K562 (cell line): ENCODE measurements around the gene TAS2R16. TPM values are rescaled to one million over a fixed set of nuclear protein-coding genes. Genes with fewer than 3 reads are reported as not detected.

Source experiments
- ATAC-seq: fragments of 200-7000 bp; cut with Tn5 transposase; 3 replicates; pipeline ENCODE4 v1.9.1; 2020; ENCODE audit warnings: moderate library complexity
- BruUV-seq: library from RNA; stranded (reverse); fragments of 400-500 nt; replicated peaks from 2 replicates; lab custom pipeline; 2021; lab: Mats Ljungman, UMichigan
- CTCF ChIA-PET: fragments of 300-600 bp; formaldehyde crosslinking; extraction: SDS; loops from one replicate; lab custom pipeline; 2021; ENCODE audit warnings: low intra/inter-chr PET ratio; lab: Yijun Ruan, JAX
- POLR2A ChIA-PET: fragments of 300-600, 350-650 bp; sonication (Branson Sonifier 250); formaldehyde crosslinking; extraction: SDS; loops from one replicate; lab custom pipeline; 2021; ENCODE audit warnings: antibody characterized with exemption, inconsistent platforms; lab: Yijun Ruan, JAX
- DNase-seq, 4 experiments: peaks; one replicate each; pipeline versions ENCODE4 v3.0.0 to v3.0.0-alpha.2; 2011 to 2018; ENCODE audit warnings: low spot score in 3 of 4, mixed read lengths in 3 of 4; ENCODE audit errors: extremely low read depth in 1 of 4
- FAIRE-seq: peaks from 2 replicates; lab custom pipeline; 2011; peaks lifted over from hg19 to GRCh38; lab: Jason Lieb, UNC
- H2AFZ ChIP-seq: 2 replicates; pipeline ENCODE4 v1.6.0; 2011; ENCODE audit warnings: low read depth, low read length, control low read depth, inconsistent platforms
- H3K27ac ChIP-seq: fragments of 200-600 bp; 3 replicates; pipeline ENCODE4 v1.8.0; 2011; ENCODE audit warnings: low read depth, mild to moderate bottlenecking, control low read depth, inconsistent platforms, low read length, moderate library complexity, mixed read lengths; ENCODE audit errors: extremely low read depth
- H3K27me3 ChIP-seq, 2 experiments: fragments of 300-600 bp in 1 of 2; 2 replicates in 1 of 2; 3 replicates in 1 of 2; pipeline versions ENCODE4 v1.6.0 to v1.8.0; 2011; ENCODE audit warnings: inconsistent platforms in 2 of 2, low read length in 2 of 2, mild to moderate bottlenecking in 1 of 2, mixed read lengths in 1 of 2, moderate library complexity in 1 of 2; ENCODE audit not compliant: control insufficient read depth in 2 of 2, insufficient read depth in 2 of 2
- H3K36me3 ChIP-seq: fragments of 300-600 bp; 3 replicates; pipeline ENCODE4 v1.8.0; 2011; ENCODE audit warnings: mild to moderate bottlenecking, low read length, inconsistent platforms; ENCODE audit not compliant: control insufficient read depth, insufficient read depth
- H3K4me1 ChIP-seq, 2 experiments: fragments of 200-600 bp in 1 of 2; replicated peaks in 1 of 2; 2 replicates in 1 of 2; 3 replicates in 1 of 2; pipeline versions ENCODE4 v1.5.1 to v1.8.0; 2011; ENCODE audit warnings: inconsistent platforms in 2 of 2, low read length in 2 of 2, mild to moderate bottlenecking in 1 of 2, mixed read lengths in 1 of 2, moderate library complexity in 1 of 2; ENCODE audit not compliant: control insufficient read depth in 2 of 2, insufficient read depth in 2 of 2
- H3K4me2 ChIP-seq: 2 replicates; pipeline ENCODE4 v1.6.1; 2011; ENCODE audit warnings: low read length, control low read depth, inconsistent platforms, mixed read lengths; ENCODE audit not compliant: insufficient read depth
- H3K4me3 ChIP-seq: fragments of 200-600 bp; sonication (generic), shearing (Covaris generic); 2 replicates; pipeline ENCODE4 v1.5.1; 2016; ENCODE audit warnings: control low read depth, inconsistent platforms
- H3K79me2 ChIP-seq: fragments of 200-600 bp; 3 replicates; pipeline ENCODE4 v1.8.0; 2011; ENCODE audit warnings: low read length, inconsistent platforms; ENCODE audit not compliant: control insufficient read depth, insufficient read depth
- H3K9ac ChIP-seq, 2 experiments: 2 replicates each; pipeline versions ENCODE4 v1.6.0 to v1.6.1; 2011; ENCODE audit warnings: low read depth in 2 of 2, low read length in 2 of 2, control low read depth in 1 of 2, inconsistent platforms in 1 of 2, mild to moderate bottlenecking in 1 of 2, mixed read lengths in 1 of 2; ENCODE audit not compliant: insufficient read depth in 1 of 2
- H3K9me1 ChIP-seq: one replicate; pipeline ENCODE4 v1.6.0; 2011; ENCODE audit warnings: inconsistent platforms, mild to moderate bottlenecking, low read length, moderate library complexity; ENCODE audit not compliant: control insufficient read depth, insufficient read depth
- H3K9me3 ChIP-seq: replicated peaks from 2 replicates; pipeline ENCODE4 v1.5.1; 2011; ENCODE audit warnings: low read depth, low read length, inconsistent platforms; ENCODE audit not compliant: control insufficient read depth, insufficient read depth
- H4K20me1 ChIP-seq: replicated peaks from 2 replicates; pipeline ENCODE4 v1.6.1; 2011; ENCODE audit warnings: low read length, inconsistent platforms, mixed read lengths; ENCODE audit not compliant: control insufficient read depth, insufficient read depth
- CHAMP1 ChIP-seq: fragments of 450-650 bp; IDR thresholded peaks from 2 replicates; pipeline ENCODE4 v1.6.1; 2016; ENCODE audit warnings: mild to moderate bottlenecking
- DEAF1 ChIP-seq: fragments of 450-650 bp; formaldehyde crosslinking; IDR thresholded peaks from 2 replicates; pipeline ENCODE4 v1.4.0; 2020; ENCODE audit warnings: mild to moderate bottlenecking, moderate library complexity
- RAD21 ChIP-seq, 2 experiments: fragments of 250-450 bp in 1 of 2; fragments of 450-650 bp in 1 of 2; sonication (Bioruptor Pico) in 1 of 2; formaldehyde crosslinking in 1 of 2; IDR thresholded peaks in 1 of 2; conservative IDR thresholded peaks in 1 of 2; 2 replicates each; pipeline versions ENCODE4 v1.4.0 to v1.8.0; 2020 to 2022; ENCODE audit warnings: mild to moderate bottlenecking in 2 of 2, moderate library complexity in 1 of 2
- SFPQ ChIP-seq: fragments of 200-400 bp; formaldehyde crosslinking; IDR thresholded peaks from 2 replicates; pipeline ENCODE4 v1.6.1; 2017; ENCODE audit warnings: mild to moderate bottlenecking, low read depth, low read length, moderate library complexity
- SNIP1 ChIP-seq: fragments of 450-650 bp; IDR thresholded peaks from 2 replicates; pipeline ENCODE4 v1.7.1; 2017; ENCODE audit warnings: low read depth, mild to moderate bottlenecking
- TCF3 ChIP-seq: sonication (generic); formaldehyde crosslinking; IDR thresholded peaks from 2 replicates; pipeline ENCODE4 v1.4.0; 2020; ENCODE audit warnings: mild to moderate bottlenecking, missing genetic modification reagents
- ZNF324 ChIP-seq: fragments of 250-450 bp; sonication (Bioruptor Pico); IDR thresholded peaks from 2 replicates; pipeline ENCODE4 v1.4.0; 2020; ENCODE audit warnings: mild to moderate bottlenecking
- WGBS: fragments of 100-300 bp; shearing (Covaris generic); methylation state at CpG from one replicate; pipeline ENCODE4 v1.1.6; 2016; ENCODE audit warnings: low coverage, mixed read lengths; ENCODE audit not compliant: insufficient coverage; ENCODE audit errors: missing lambda C conversion rate; 5-methylcytosine and 5-hydroxymethylcytosine counted together
- in situ Hi-C: fragments of 300-500 bp; cut with MboI; formaldehyde crosslinking; loops from 4 replicates; pipeline ENCODE4 v1.15.0; 2018; ENCODE audit warnings: inconsistent platforms, mixed read lengths
- intact Hi-C: fragments of 100-400 bp; cut with micrococcal nuclease; formaldehyde crosslinking; loops from 2 replicates; pipeline ENCODE4 v1.14.2; 2022
- polyA plus RNA-seq, 8 experiments: library from polyadenylated mRNA; depleted of rRNA in 4 of 8; stranded (reverse) in 5 of 8; unstranded in 3 of 8; fragments of >200 nt; fragmentation: Nextera tagmentation in 2 of 8; fragmentation: Illumina TruSeq in 1 of 8; extraction: Ambion mirVana in 2 of 8; extraction: Trizol in 1 of 8; gene quantifications; 2 replicates each; pipeline versions ENCODE4 v1.2.1 to v1.2.3, GENCODE V29; 2011 to 2014; ENCODE audit warnings: inconsistent platforms in 1 of 8, missing spikeins in 1 of 8
- total RNA-seq, 7 experiments: library from RNA; depleted of rRNA in 6 of 7; stranded (reverse); fragments of >200 nt in 6 of 7; fragmentation: Illumina TruSeq in 2 of 7; extraction: Trizol in 2 of 7; gene quantifications; 2 replicates each; pipeline versions ENCODE4 v1.2.1 to v1.2.3, GENCODE V29; 2011 to 2021; ENCODE audit warnings: low replicate concordance in 1 of 7

The TAS2R16 gene
- total and polyA plus RNA-seq, 9 of the 15 experiments (the other 6 are each of a cell fraction or from before 2014, with no cell fraction given): not detected

- CTCF ChIA-PET: no interaction called here
- H3K27me3 ChIP-seq: no peaks in the 10 kb centered on the region
- H3K36me3 ChIP-seq: no peaks in the 10 kb centered on the region
- H3K27ac ChIP-seq: no peak overlapping the region
- no peak overlapping the region for H3K9ac ChIP-seq
- no peaks in the 10 kb centered on the region for H4K20me1 ChIP-seq
- POLR2A ChIA-PET: no interaction called here
- H3K9me3 ChIP-seq: no peaks in the 10 kb centered on the region; the same call in 1 of the 2 replicates
- FAIRE-seq (no peak), DNase-seq (no peak), ATAC-seq (no peak)
- no TSS peak for BruUV-seq
- H3K9me1 ChIP-seq: no peaks in the 10 kb centered on the region
- H3K4me1 ChIP-seq: no peaks in the 10 kb centered on the region
- WGBS: 0% methylated on average over 4 of the region's 4 CpGs
- no peak overlapping the region for H2AFZ ChIP-seq
- in situ Hi-C loops: no loop called here
- no peaks in the 10 kb centered on the region for H3K79me2 ChIP-seq
- no peak overlapping the region for H3K4me3 ChIP-seq
- TF ChIP-seq SFPQ (no peak), CHAMP1 (no peak), RAD21 (CRISPR knock-in tag; conservative IDR thresholded peaks at IDR 0.05 in 1 of 2, IDR thresholded peaks at IDR 0.05 in 1 of 2) (no peak), SNIP1 (no peak), DEAF1 (CRISPR knock-in tag) (no peak), TCF3 (CRISPR knock-in tag) (no peak), ZNF324 (CRISPR knock-in tag) (no peak)
- intact Hi-C loops: no loop called here
- H3K4me2 ChIP-seq: no peak overlapping the region
Measured at GRCh38 chr7:122968389-122968788, 27.1 kb downstream of the TAS2R16 start.
